WTC11 (cell line): ENCODE data around the gene ZEB2. TPM values are rescaled to one million over a fixed set of nuclear protein-coding genes. Genes with fewer than 3 reads are reported as not detected.

ENCODE experiments used
- ATAC-seq: fragments of 200-7000 bp; cut with Tn5 transposase; 2 replicates; pipeline ENCODE4 v1.10.0; 2021; ENCODE audit warnings: mild to moderate bottlenecking, moderate library complexity
- CTCF ChIA-PET: fragments of 300-600 bp; sonication (Branson Sonifier 250); formaldehyde crosslinking; loops from one replicate; lab custom pipeline; 2021; ENCODE audit warnings: antibody characterized with exemption; lab: Charles Lee
- POLR2A ChIA-PET: fragments of 350-600 bp; sonication (Branson Sonifier 250); formaldehyde crosslinking; loops from one replicate; lab custom pipeline; 2021; ENCODE audit warnings: antibody characterized with exemption; lab: Charles Lee
- DNase-seq: peaks from one replicate; pipeline ENCODE4 v3.0.0; 2021; ENCODE audit warnings: low spot score
- H3K27ac Mint-ChIP-seq: 2 replicates; pipeline ENCODE4 v1.8.0; 2021; ENCODE audit warnings: mixed read lengths
- H3K27me3 Mint-ChIP-seq: 2 replicates; pipeline ENCODE4 v1.8.0; 2021; ENCODE audit warnings: low read depth, mild to moderate bottlenecking, moderate library complexity, mixed read lengths
- H3K36me3 Mint-ChIP-seq: 2 replicates; pipeline ENCODE4 v1.8.0; 2021; ENCODE audit warnings: mixed read lengths
- H3K4me1 Mint-ChIP-seq: 2 replicates; pipeline ENCODE4 v1.8.0; 2022; ENCODE audit warnings: mixed read lengths
- H3K4me3 Mint-ChIP-seq: 2 replicates; pipeline ENCODE4 v1.8.0; 2021; ENCODE audit warnings: mild to moderate bottlenecking, moderate library complexity, mixed read lengths
- H3K9me3 Mint-ChIP-seq: 2 replicates; pipeline ENCODE4 v1.8.0; 2021; ENCODE audit warnings: mixed read lengths
- AFF4 ChIP-seq: sonication (generic); formaldehyde crosslinking; IDR thresholded peaks from 2 replicates; pipeline ENCODE4 v1.8.1; 2023; ENCODE audit warnings: mild to moderate bottlenecking, missing genetic modification reagents, borderline replicate concordance
- CREB1 ChIP-seq: sonication (generic); formaldehyde crosslinking; IDR thresholded peaks from 2 replicates; pipeline ENCODE4 v1.8.0; 2023; ENCODE audit warnings: mild to moderate bottlenecking, missing genetic modification reagents
- E2F1 ChIP-seq: sonication (generic); formaldehyde crosslinking; IDR thresholded peaks from 2 replicates; pipeline ENCODE4 v1.8.0; 2022; ENCODE audit warnings: mild to moderate bottlenecking, missing genetic modification reagents
- GABPB1 ChIP-seq: sonication (generic); formaldehyde crosslinking; IDR thresholded peaks from 2 replicates; pipeline ENCODE4 v1.8.1; 2023; ENCODE audit warnings: mild to moderate bottlenecking, missing genetic modification reagents
- GTF2I ChIP-seq: fragments of 250-450 bp; sonication (Bioruptor Pico); conservative IDR thresholded peaks from 2 replicates; pipeline ENCODE4 v1.4.0; 2021; ENCODE audit warnings: mild to moderate bottlenecking
- HMGA2 ChIP-seq: fragments of 250-450 bp; sonication (Bioruptor Pico); IDR thresholded peaks from 2 replicates; pipeline ENCODE4 v1.4.0; 2021; ENCODE audit warnings: mild to moderate bottlenecking, moderate library complexity
- JAZF1 ChIP-seq: fragments of 250-450 bp; sonication (Bioruptor Pico); IDR thresholded peaks from 2 replicates; pipeline ENCODE4 v1.9.0; 2021; ENCODE audit warnings: moderate library complexity, mild to moderate bottlenecking, inconsistent platforms
- MXD4 ChIP-seq: fragments of 250-450 bp; sonication (Bioruptor Pico); IDR thresholded peaks from 2 replicates; pipeline ENCODE4 v1.8.0; 2021; ENCODE audit warnings: mild to moderate bottlenecking, moderate library complexity, borderline replicate concordance
- PREB ChIP-seq: sonication (generic); formaldehyde crosslinking; IDR thresholded peaks from 2 replicates; pipeline ENCODE4 v1.8.1; 2022; ENCODE audit warnings: mild to moderate bottlenecking, missing genetic modification reagents, moderate library complexity, borderline replicate concordance
- RELA ChIP-seq: sonication (generic); formaldehyde crosslinking; IDR thresholded peaks from 2 replicates; pipeline ENCODE4 v1.8.1; 2022; ENCODE audit warnings: missing genetic modification reagents, mild to moderate bottlenecking, borderline replicate concordance
- TEAD1 ChIP-seq: sonication (generic); formaldehyde crosslinking; IDR thresholded peaks from 2 replicates; pipeline ENCODE4 v1.8.0; 2022; ENCODE audit warnings: mild to moderate bottlenecking, missing genetic modification reagents
- TEAD4 ChIP-seq: sonication (generic); formaldehyde crosslinking; IDR thresholded peaks from 2 replicates; pipeline ENCODE4 v1.8.0; 2022; ENCODE audit warnings: mild to moderate bottlenecking, missing genetic modification reagents
- TP53 ChIP-seq: sonication (generic); formaldehyde crosslinking; IDR thresholded peaks from 2 replicates; pipeline ENCODE4 v1.8.1; 2023; ENCODE audit warnings: mild to moderate bottlenecking, missing genetic modification reagents
- USF1 ChIP-seq: sonication (generic); formaldehyde crosslinking; IDR thresholded peaks from 2 replicates; pipeline ENCODE4 v1.8.0; 2022; ENCODE audit warnings: mild to moderate bottlenecking, missing genetic modification reagents
- ZBTB43 ChIP-seq: sonication (generic); formaldehyde crosslinking; IDR thresholded peaks from 2 replicates; pipeline ENCODE4 v1.8.1; 2023; ENCODE audit warnings: mild to moderate bottlenecking, missing genetic modification reagents
- ZNF512 ChIP-seq: sonication (generic); formaldehyde crosslinking; IDR thresholded peaks from 2 replicates; pipeline ENCODE4 v1.8.1; 2022; ENCODE audit warnings: missing genetic modification reagents, borderline replicate concordance
- ZNF671 ChIP-seq: fragments of 250-450 bp; sonication (Bioruptor Pico); IDR thresholded peaks from 2 replicates; pipeline ENCODE4 v1.8.0; 2021; ENCODE audit warnings: mild to moderate bottlenecking
- ZSCAN18 ChIP-seq: fragments of 250-450 bp; sonication (Bioruptor Pico); IDR thresholded peaks from 2 replicates; pipeline ENCODE4 v2.1.2; 2022; ENCODE audit warnings: mild to moderate bottlenecking, moderate library complexity
- total RNA-seq: library from RNA; stranded (reverse); gene quantifications from 3 replicates; pipeline ENCODE4 v1.2.3, GENCODE V29; 2021

Gene ZEB2
- total RNA-seq, 1 experiment from 2014 or later, result 0.42 TPM

- no peaks in the 10 kb centered on the region for H3K36me3 Mint-ChIP-seq
- DNase-seq (no peak), ATAC-seq (no peak)
- ChIA-PET CTCF (interaction anchor here (1.4 kb wide), 1 partner anchor 59 kb away, joined by 6 read pairs; no protein-coding TSS in a partner anchor), POLR2A (no interaction called here)
- no peaks in the 10 kb centered on the region for H3K9me3 Mint-ChIP-seq
- no peak overlapping the region for H3K27ac Mint-ChIP-seq
- H3K4me3 Mint-ChIP-seq, result no peak overlapping the region
- H3K4me1 Mint-ChIP-seq, result peaks cover 78% of the 10 kb centered on the region
- peaks cover 54% of the 10 kb centered on the region for H3K27me3 Mint-ChIP-seq
- TF ChIP-seq ZNF512 (CRISPR knock-in tag) (no peak), JAZF1 (CRISPR knock-in tag) (no peak), PREB (CRISPR knock-in tag) (no peak), TEAD1 (CRISPR knock-in tag) (no peak), GTF2I (CRISPR knock-in tag) (no peak), ZNF671 (no peak), TP53 (CRISPR knock-in tag) (no peak), E2F1 (no peak), RELA (CRISPR knock-in tag) (no peak), GABPB1 (CRISPR knock-in tag) (no peak), HMGA2 (CRISPR knock-in tag) (no peak), AFF4 (CRISPR knock-in tag) (no peak), TEAD4 (CRISPR knock-in tag) (no peak), USF1 (no peak), CREB1 (CRISPR knock-in tag) (no peak), ZBTB43 (CRISPR knock-in tag) (no peak), ZSCAN18 (CRISPR knock-in tag) (no peak), MXD4 (CRISPR knock-in tag) (no peak)
Measured at GRCh38 chr2:144508172-144508851, 11.6 kb downstream of the ZEB2 start.
